Activated CD8-positive, alpha-beta memory T cell treated with anti-CD3 and anti-CD28 coated beads, Interleukin-2, amount 10 ng/mL, durations not matched to agents 7 days and 5 days (primary cell): ENCODE measurements around the gene SMAD3. TPM values are rescaled to one million over a fixed set of nuclear protein-coding genes. Genes with fewer than 3 reads are reported as not detected.

Source experiments
- ATAC-seq: fragments of 150-1000 bp; cut with Tn5 transposase; one replicate; pipeline ENCODE4 v1.10.0; 2021; ENCODE audit warnings: moderate library complexity
- CTCF ChIA-PET: fragments of 350-600 bp; sonication (Branson Sonifier 250); formaldehyde crosslinking; loops from one replicate; lab custom pipeline; 2021; ENCODE audit warnings: antibody characterized with exemption; lab: Charles Lee
- DNase-seq: peaks from one replicate; pipeline ENCODE4 v3.0.0-alpha.2; 2020
- H3K27ac Mint-ChIP-seq: one replicate; pipeline ENCODE4 v1.8.0; 2021; ENCODE audit warnings: mild to moderate bottlenecking, mixed read lengths
- H3K27me3 Mint-ChIP-seq: one replicate; pipeline ENCODE4 v1.8.0; 2021; ENCODE audit warnings: mixed read lengths
- H3K36me3 Mint-ChIP-seq: one replicate; pipeline ENCODE4 v1.8.0; 2021; ENCODE audit warnings: mild to moderate bottlenecking, mixed read lengths
- H3K4me1 Mint-ChIP-seq: one replicate; pipeline ENCODE4 v1.8.0; 2021; ENCODE audit warnings: mixed read lengths
- H3K4me3 Mint-ChIP-seq: one replicate; pipeline ENCODE4 v1.8.0; 2021; ENCODE audit warnings: mild to moderate bottlenecking, moderate library complexity, mixed read lengths
- H3K9me3 Mint-ChIP-seq: one replicate; pipeline ENCODE4 v1.8.0; 2022; ENCODE audit warnings: low read depth, mixed read lengths
- total RNA-seq, 2 experiments: library from RNA; stranded (reverse); gene quantifications; one replicate each; pipeline ENCODE4 v1.2.3, GENCODE V29; 2021

SMAD3 gene
- total RNA-seq, 2 experiments from 2014 or later = 87.1 to 88.0 TPM

GRCh38 chr15:67140078-67140833 is 74.9 kb downstream of the SMAD3 start:
- Mint-ChIP-seq H3K27ac (no peak overlapping the region), H3K9me3 (no peaks in the 10 kb centered on the region), H3K4me3 (no peak overlapping the region), H3K36me3 (peaks cover 25% of the 10 kb centered on the region), H3K4me1 (peaks cover 80% of the 10 kb centered on the region), H3K27me3 (no peaks in the 10 kb centered on the region)
- CTCF ChIA-PET = interaction anchor here (1.1 to 2.0 kb wide), 3 partner anchors 23 to 74 kb away, joined by 3 to 7 read pairs (median 4); partner anchors contain the start of gene SMAD3
- ATAC-seq (no peak), DNase-seq (no peak)

DNA sequence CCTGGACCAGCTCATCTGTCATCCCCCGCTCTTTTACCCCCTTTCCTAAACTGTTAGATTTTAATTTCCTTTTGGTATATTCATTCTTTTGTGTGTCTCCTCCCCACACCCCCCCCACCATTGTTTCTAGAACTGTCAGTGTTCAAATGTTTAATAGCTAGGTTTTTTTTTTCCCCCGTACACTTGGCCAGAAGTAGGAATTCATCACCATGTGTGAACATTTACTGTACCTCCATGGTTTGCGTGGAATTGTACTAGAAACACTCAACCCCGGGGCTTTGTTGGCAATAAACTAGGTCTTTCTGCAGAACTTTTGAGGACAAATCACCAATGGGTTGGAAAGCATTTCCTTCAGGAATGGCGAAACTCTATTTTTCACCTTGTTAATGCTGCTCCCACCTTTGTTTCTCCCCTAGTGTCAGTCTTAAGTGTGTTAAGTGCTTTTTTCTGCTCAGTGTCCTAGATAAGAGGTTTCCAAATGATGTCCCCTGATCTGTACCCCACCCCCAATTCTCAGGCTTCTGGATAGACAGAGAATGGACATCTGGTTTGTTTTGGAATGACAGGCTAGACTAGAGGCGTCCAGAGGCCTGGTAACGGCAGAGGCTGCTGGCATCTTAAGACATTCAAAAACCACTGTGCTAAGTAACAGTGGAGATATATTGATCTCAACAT is 76.8 kb downstream of the SMAD3 start:
- Mint-ChIP-seq H3K27ac (no peak overlapping the region), H3K4me1 (peaks cover 85% of the 10 kb centered on the region), H3K4me3 (no peak overlapping the region), H3K9me3 (no peaks in the 10 kb centered on the region), H3K27me3 (no peaks in the 10 kb centered on the region), H3K36me3 (peaks cover 19% of the 10 kb centered on the region)
- DNase-seq (no peak), ATAC-seq (no peak)
- CTCF ChIA-PET = interaction anchor here (1.0 to 2.0 kb wide), 2 partner anchors 17 to 76 kb away, joined by 3 to 7 read pairs; partner anchors contain the start of gene SMAD3

- no peak overlapping the region for H3K4me3 Mint-ChIP-seq
- H3K27me3 Mint-ChIP-seq = no peaks in the 10 kb centered on the region
- CTCF ChIA-PET = no interaction called here
- DNase-seq (no peak), ATAC-seq (no peak)
- peaks cover 16% of the 10 kb centered on the region for H3K36me3 Mint-ChIP-seq
- no peak overlapping the region for H3K27ac Mint-ChIP-seq
- peaks cover 85% of the 10 kb centered on the region for H3K4me1 Mint-ChIP-seq
- H3K9me3 Mint-ChIP-seq = no peaks in the 10 kb centered on the region
These were observed 77.3 kb downstream of the SMAD3 start for GRCh38 chr15:67142767-67143100.

GRCh38 chr15:67143646-67144045 is 78.2 kb downstream of the SMAD3 start:
- H3K27ac Mint-ChIP-seq = no peak overlapping the region
- H3K27me3 Mint-ChIP-seq = no peaks in the 10 kb centered on the region
- H3K9me3 Mint-ChIP-seq = no peaks in the 10 kb centered on the region
- ATAC-seq (no peak), DNase-seq (no peak)
- H3K36me3 Mint-ChIP-seq = peaks cover 14% of the 10 kb centered on the region
- no peak overlapping the region for H3K4me3 Mint-ChIP-seq
- CTCF ChIA-PET = no interaction called here
- H3K4me1 Mint-ChIP-seq = peaks cover 86% of the 10 kb centered on the region

GRCh38 chr15:67144609-67145311 is 79.4 kb downstream of the SMAD3 start:
- Mint-ChIP-seq H3K9me3 (no peaks in the 10 kb centered on the region), H3K27me3 (no peaks in the 10 kb centered on the region), H3K36me3 (peaks cover 14% of the 10 kb centered on the region), H3K4me1 (peaks cover 89% of the 10 kb centered on the region), H3K27ac (no peak overlapping the region), H3K4me3 (no peak overlapping the region)
- CTCF ChIA-PET = no interaction called here
- DNase-seq (peak; percentile 51), ATAC-seq (peak; percentile 43)

- Mint-ChIP-seq H3K27me3 (no peaks in the 10 kb centered on the region), H3K36me3 (peaks cover 11% of the 10 kb centered on the region), H3K4me1 (peaks cover 89% of the 10 kb centered on the region), H3K9me3 (no peaks in the 10 kb centered on the region), H3K4me3 (no peak overlapping the region), H3K27ac (no peak overlapping the region)
- CTCF ChIA-PET = no interaction called here
- DNase-seq (no peak), ATAC-seq (no peak)
These were observed 79.9 kb downstream of the SMAD3 start for GRCh38 chr15:67145312-67145610.

DNA sequence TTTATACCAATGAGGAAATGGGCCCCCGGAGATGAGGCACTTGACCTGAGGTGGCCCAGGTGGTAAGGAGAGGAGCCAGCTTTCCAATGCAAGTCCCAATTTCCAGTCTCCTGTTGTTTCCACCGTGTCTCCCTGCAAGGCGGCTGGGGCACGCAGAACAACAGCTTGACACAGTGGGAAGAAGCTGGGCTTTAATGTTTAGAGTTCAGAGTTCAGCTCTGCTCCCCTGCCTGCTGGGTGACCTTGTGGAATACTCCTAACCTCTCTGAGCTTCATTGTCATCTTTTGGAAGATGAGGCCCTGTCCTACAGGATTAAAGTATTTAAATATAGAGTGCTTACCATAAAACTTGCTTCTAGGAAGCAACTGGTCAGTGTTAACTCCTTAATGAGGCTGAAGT is 80.3 kb downstream of the SMAD3 start:
- H3K9me3 Mint-ChIP-seq = no peaks in the 10 kb centered on the region
- no peak overlapping the region for H3K4me3 Mint-ChIP-seq
- peaks cover 11% of the 10 kb centered on the region for H3K36me3 Mint-ChIP-seq
- peaks cover 88% of the 10 kb centered on the region for H3K4me1 Mint-ChIP-seq
- no peak overlapping the region for H3K27ac Mint-ChIP-seq
- no peak for ATAC-seq
- no peaks in the 10 kb centered on the region for H3K27me3 Mint-ChIP-seq
- CTCF ChIA-PET = no interaction called here
- no peak for DNase-seq

DNA sequence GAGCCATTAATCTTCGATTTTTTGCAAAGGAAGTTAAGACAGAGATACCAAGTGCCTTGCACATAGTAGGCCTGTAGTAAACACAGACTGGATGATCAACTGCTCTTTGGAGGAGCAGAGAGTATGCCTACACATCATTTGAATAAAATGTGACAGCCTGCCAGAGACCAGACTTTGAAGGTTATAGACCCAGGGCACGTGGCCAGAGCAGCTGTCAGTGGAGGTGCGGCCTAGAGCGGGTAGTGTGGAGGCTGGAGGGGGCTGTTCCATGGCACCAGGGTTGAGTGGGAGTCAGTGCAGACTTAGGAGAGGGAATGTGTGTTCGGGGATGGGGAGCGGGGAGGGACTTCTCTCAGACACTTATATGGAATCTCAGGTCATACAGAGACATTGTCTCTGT is 80.8 kb downstream of the SMAD3 start:
- ATAC-seq (no peak), DNase-seq (no peak)
- no peaks in the 10 kb centered on the region for H3K27me3 Mint-ChIP-seq
- H3K9me3 Mint-ChIP-seq = no peaks in the 10 kb centered on the region
- H3K4me3 Mint-ChIP-seq = no peak overlapping the region
- peaks cover 6% of the 10 kb centered on the region for H3K36me3 Mint-ChIP-seq
- CTCF ChIA-PET = interaction anchor here (1.4 kb wide), 1 partner anchor 23 kb away, joined by 3 read pairs; no protein-coding TSS in a partner anchor
- no peak overlapping the region for H3K27ac Mint-ChIP-seq
- peaks cover 86% of the 10 kb centered on the region for H3K4me1 Mint-ChIP-seq

GRCh38 chr15:67146875-67147381 is 81.5 kb downstream of the SMAD3 start:
- peaks cover 83% of the 10 kb centered on the region for H3K4me1 Mint-ChIP-seq
- no peak overlapping the region for H3K4me3 Mint-ChIP-seq
- H3K36me3 Mint-ChIP-seq = peaks cover 5% of the 10 kb centered on the region
- CTCF ChIA-PET = interaction anchor here (1.4 kb wide), 1 partner anchor 23 kb away, joined by 3 read pairs; no protein-coding TSS in a partner anchor
- H3K27ac Mint-ChIP-seq = no peak overlapping the region
- H3K27me3 Mint-ChIP-seq = no peaks in the 10 kb centered on the region
- no peak for DNase-seq
- no peaks in the 10 kb centered on the region for H3K9me3 Mint-ChIP-seq
- ATAC-seq = no peak

- DNase-seq = no peak
- Mint-ChIP-seq H3K4me1 (peaks cover 85% of the 10 kb centered on the region), H3K4me3 (no peak overlapping the region), H3K27me3 (no peaks in the 10 kb centered on the region), H3K36me3 (peaks cover 8% of the 10 kb centered on the region), H3K9me3 (no peaks in the 10 kb centered on the region), H3K27ac (peak overlapping the region; percentile 24)
- no peak for ATAC-seq
- CTCF ChIA-PET = interaction anchor here (1.4 kb wide), 1 partner anchor 24 kb away, joined by 3 read pairs; no protein-coding TSS in a partner anchor
These were observed 82.1 kb downstream of the SMAD3 start for GRCh38 chr15:67147396-67147949.

DNA sequence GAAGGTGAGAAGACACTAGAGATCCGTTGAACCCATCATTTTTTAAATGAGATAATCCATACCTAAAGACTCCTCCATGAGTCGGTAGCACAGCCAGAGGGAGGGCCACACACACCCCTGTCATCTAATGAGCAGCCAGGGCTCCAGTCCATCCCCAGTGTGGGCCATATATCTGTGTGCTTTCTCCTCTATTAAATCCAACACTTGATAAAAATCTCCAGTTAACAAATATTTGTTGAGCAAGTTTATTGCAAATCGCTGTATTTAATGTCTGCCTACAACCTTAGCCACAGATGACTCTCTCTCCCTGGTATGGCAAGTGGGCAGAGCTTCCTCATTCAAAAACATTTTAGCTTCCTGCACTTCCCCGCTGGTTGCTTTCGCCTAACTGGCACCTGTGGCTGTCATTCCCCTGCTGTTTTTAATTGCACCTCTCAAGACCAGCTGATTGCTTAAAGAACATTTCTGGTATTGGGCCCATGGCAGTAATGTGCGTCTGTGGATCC is 82.8 kb downstream of the SMAD3 start:
- no peak for DNase-seq
- H3K27me3 Mint-ChIP-seq = no peaks in the 10 kb centered on the region
- H3K4me1 Mint-ChIP-seq = peaks cover 82% of the 10 kb centered on the region
- no peak overlapping the region for H3K27ac Mint-ChIP-seq
- no peak for ATAC-seq
- H3K4me3 Mint-ChIP-seq = no peak overlapping the region
- CTCF ChIA-PET = interaction anchor here (1.8 kb wide), 1 partner anchor 14 kb away, joined by 6 read pairs; no protein-coding TSS in a partner anchor
- H3K9me3 Mint-ChIP-seq = no peaks in the 10 kb centered on the region
- peaks cover 12% of the 10 kb centered on the region for H3K36me3 Mint-ChIP-seq

GRCh38 chr15:67149068-67149772 is 83.8 kb downstream of the SMAD3 start:
- Mint-ChIP-seq H3K4me3 (no peak overlapping the region), H3K9me3 (no peaks in the 10 kb centered on the region), H3K36me3 (peaks cover 17% of the 10 kb centered on the region), H3K27ac (no peak overlapping the region), H3K27me3 (no peaks in the 10 kb centered on the region), H3K4me1 (peaks cover 82% of the 10 kb centered on the region)
- ATAC-seq = no peak
- no peak for DNase-seq
- CTCF ChIA-PET = interaction anchor here (0.6 to 1.8 kb wide), 2 partner anchors 15 to 443 kb away, joined by 3 to 6 read pairs; no protein-coding TSS in a partner anchor
